WTC11 (cell line): ENCODE measurements around the gene RASL10A.
A peak's percentile ranks its signal among the peaks of the same experiment; 100 is the strongest.

Source experiments
- CTCF ChIP-seq: fragments of 200-600 bp; IDR thresholded peaks from 2 replicates; pipeline ENCODE4 v1.8.0; 2022; ENCODE audit warnings: antibody characterized with exemption
- E2F1 ChIP-seq: sonication (generic); formaldehyde crosslinking; IDR thresholded peaks from 2 replicates; pipeline ENCODE4 v1.8.0; 2022; ENCODE audit warnings: mild to moderate bottlenecking, missing genetic modification reagents
- TEAD4 ChIP-seq: sonication (generic); formaldehyde crosslinking; IDR thresholded peaks from 2 replicates; pipeline ENCODE4 v1.8.0; 2022; ENCODE audit warnings: mild to moderate bottlenecking, missing genetic modification reagents

GRCh38 chr22:29313126-29313575 is 2.3 kb downstream of the RASL10A start:
- TF ChIP-seq TEAD4 (CRISPR knock-in tag) (peak; percentile 94), CTCF (peak; percentile 99), E2F1 (CRISPR knock-in tag) (peak; percentile 99)
